Measurements from ENCODE around the gene COPG2. TPM values are rescaled to one million over a fixed set of nuclear protein-coding genes. Genes with fewer than 3 reads are reported as not detected.

COPG2 gene
- total RNA-seq, 1 experiment from 2014 or later, result 26.0 TPM

- TF ChIP-seq SIN3A (IDR thresholded peaks at IDR 0.05; ENCODE audit: borderline replicate concordance, insufficient read depth, low read depth, low read length), result no peak
- TF ChIP-seq POLR2AphosphoS5 (IDR thresholded peaks at IDR 0.05; ENCODE audit: low read depth, low read length), result no peak
- no peak for TF ChIP-seq CTCF (IDR thresholded peaks at IDR 0.05)
- TF ChIP-seq TCF7L2 (IDR thresholded peaks at IDR 0.05; ENCODE audit: low read depth, low read length), result no peak
- TF ChIP-seq REST (IDR thresholded peaks at IDR 0.05; ENCODE audit: insufficient read depth in 1 of 2, low read depth in 2 of 2, low read length in 1 of 2), result no peak
Measured at GRCh38 chr7:130642383-130642782, 26.2 kb downstream of the COPG2 start.

GRCh38 chr7:130641497-130641896 is 27.1 kb downstream of the COPG2 start:
- CTCF ChIA-PET, result no interaction called here
- in situ Hi-C loops (cut with HindIII; ENCODE audit: low pct_unique_long_range_greater_than_20kb, low sequenced_read_pairs) (no loop called here), intact Hi-C loops (cut with micrococcal nuclease; ENCODE audit: unreplicated experiment) (no loop called here)
- Histone ChIP-seq H3K9me3 (ENCODE audit: control insufficient read depth, insufficient read depth, low read depth, low read length) (no peaks in the 10 kb centered on the region; the same call in 1 of the 2 replicates), H3K4me3 (ENCODE audit: low read depth in 2 of 2, low read length in 2 of 2) (no peak overlapping the region), H3K27me3 (ENCODE audit: control insufficient read depth, insufficient read depth, low read length) (no peaks in the 10 kb centered on the region), H3K27ac (ENCODE audit: low read length) (no peak overlapping the region), H3K4me1 (ENCODE audit: control insufficient read depth, insufficient read depth, low read length) (no peaks in the 10 kb centered on the region), H3K36me3 (ENCODE audit: control insufficient read depth, insufficient read depth, low read length) (no peaks in the 10 kb centered on the region)
- TF ChIP-seq SIN3A (IDR thresholded peaks at IDR 0.05; ENCODE audit: borderline replicate concordance, insufficient read depth, low read depth, low read length) (no peak), CTCF (IDR thresholded peaks at IDR 0.05) (no peak)
- POLR2A ChIA-PET, result no interaction called here
- no TSS peak for BruUV-seq (replicated peaks)
- ATAC-seq (no peak), DNase-seq (ENCODE audit: low read depth, low spot score) (no peak)

More at GRCh38 chr7:130642383-130642782, 26.2 kb downstream of the COPG2 start:
- in situ Hi-C loops (cut with HindIII; ENCODE audit: low pct_unique_long_range_greater_than_20kb, low sequenced_read_pairs), result no loop called here
- Histone ChIP-seq H3K4me3 (ENCODE audit: low read depth in 2 of 2, low read length in 2 of 2) (no peak overlapping the region), H3K4me1 (ENCODE audit: control insufficient read depth, insufficient read depth, low read length) (no peaks in the 10 kb centered on the region), H3K27ac (ENCODE audit: low read length) (no peak overlapping the region), H3K36me3 (ENCODE audit: control insufficient read depth, insufficient read depth, low read length) (no peaks in the 10 kb centered on the region), H3K9me3 (ENCODE audit: control insufficient read depth, insufficient read depth, low read depth, low read length) (no peaks in the 10 kb centered on the region; the same call in 1 of the 2 replicates), H3K27me3 (ENCODE audit: control insufficient read depth, insufficient read depth, low read length) (no peaks in the 10 kb centered on the region)
- ChIA-PET POLR2A (interaction anchor here (0.6 kb wide), 1 partner anchor 43 kb away, joined by 3 read pairs; no protein-coding TSS in a partner anchor), CTCF (no interaction called here)
- no TSS peak for BruUV-seq (replicated peaks)
- DNase-seq (ENCODE audit: low read depth, low spot score), result no peak
- intact Hi-C loops (cut with micrococcal nuclease; ENCODE audit: unreplicated experiment), result no loop called here
- no peak for ATAC-seq

All from Panc1 (cell line).